GM18858 (cell line): ENCODE data around the gene FNBP1L.
"Not testable (repeated sequence)": the region's sequence is repeated elsewhere in the genome, so short reads cannot be mapped to it uniquely, and the experiment has no call there.

ENCODE experiments used
- ATAC-seq: cut with Tn5 transposase; IDR thresholded peaks from one replicate; pipeline ENCODE4 v1.9.1; 2021; ENCODE audit not compliant: unreplicated experiment

Gene FNBP1L

DNA sequence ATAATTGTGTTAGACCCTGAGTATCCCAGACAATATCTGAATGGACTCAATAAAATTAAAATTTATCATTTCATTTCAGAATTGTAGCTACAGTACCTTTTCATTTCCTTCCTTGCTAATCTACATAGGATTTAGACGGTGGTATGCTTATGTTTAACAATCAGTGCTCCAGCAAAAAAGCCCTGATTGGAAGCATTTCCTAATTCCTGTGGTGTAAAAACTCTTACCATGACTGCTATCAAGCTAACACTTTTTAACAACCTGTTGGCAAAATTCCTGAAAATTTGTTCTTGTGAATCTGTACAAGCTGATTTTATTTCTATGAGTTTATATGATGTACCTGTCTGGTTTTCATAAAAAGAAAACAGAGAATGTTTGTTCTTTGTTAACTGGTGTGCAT, 5.2 kb upstream of the FNBP1L start:
- no peak for ATAC-seq

GRCh38 chr1:93443454-93443853, 4.5 kb upstream of the FNBP1L start:
- ATAC-seq: no peak

DNA sequence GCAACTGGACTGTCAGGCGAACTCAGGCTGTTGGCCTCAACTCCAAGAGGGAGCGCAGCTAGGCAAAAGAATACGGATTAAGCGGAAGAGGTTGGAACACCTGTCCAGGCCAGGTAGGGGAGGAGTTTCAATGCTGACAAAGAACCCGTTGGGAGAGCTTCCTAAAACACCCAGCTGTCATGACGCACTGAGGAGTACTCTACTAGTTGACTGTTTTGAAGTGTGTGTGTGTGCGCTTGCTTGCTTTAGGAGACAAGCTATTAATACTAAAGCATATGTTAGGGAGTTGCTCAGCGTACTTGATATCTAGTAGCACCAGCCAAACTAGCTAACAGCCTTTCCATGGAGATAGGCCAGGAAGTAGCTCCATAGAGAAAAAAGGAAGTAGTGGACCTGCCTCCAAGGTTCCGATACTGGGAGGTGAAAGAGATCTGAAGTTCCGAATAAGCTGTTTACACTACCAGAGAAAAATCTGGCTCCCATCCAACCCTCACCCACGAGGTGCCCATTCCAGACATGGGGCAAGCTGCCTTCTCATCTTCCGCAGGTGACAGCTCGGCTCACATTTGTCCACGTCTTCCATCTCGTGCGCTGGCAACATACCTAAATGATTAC, 974 bp upstream of the FNBP1L start:
- ATAC-seq: no peak

DNA sequence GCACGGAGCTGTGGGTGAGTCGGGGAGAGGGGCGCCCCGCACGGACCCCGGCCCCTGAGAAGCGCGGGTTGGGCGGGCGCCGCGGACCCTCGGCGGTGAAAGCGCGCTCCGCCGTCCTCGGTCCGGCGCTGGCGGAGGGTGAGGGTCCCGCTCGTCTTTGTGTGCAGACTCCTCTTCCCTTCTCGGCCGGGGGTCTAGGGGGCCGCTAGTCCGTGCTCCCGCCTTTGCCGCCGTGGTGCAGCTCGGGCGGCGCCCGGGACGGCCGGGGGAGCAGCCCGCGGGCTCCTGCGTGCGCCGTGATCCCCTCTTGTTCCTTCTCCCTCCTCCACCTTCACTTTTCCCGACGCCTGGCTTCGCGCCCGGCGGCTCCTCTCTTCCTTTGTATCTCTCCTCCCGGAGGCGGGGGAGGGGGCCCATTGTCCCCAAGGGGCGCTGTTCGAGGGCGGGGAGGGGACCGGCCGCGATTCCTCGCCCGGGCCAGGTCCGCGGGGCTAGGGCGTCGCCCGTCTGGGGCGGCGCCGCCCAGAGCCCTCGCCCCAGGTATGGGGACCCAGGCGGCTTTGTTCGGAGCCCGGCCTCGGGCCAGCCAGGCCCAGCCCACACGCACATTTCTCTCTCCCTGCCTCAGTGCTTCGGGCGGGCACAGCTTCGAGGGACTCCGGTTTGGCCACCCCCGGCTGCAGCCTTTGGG, 519 bp downstream of the FNBP1L start:
- ATAC-seq: no peak

- no peak for ATAC-seq
Observed at GRCh38 chr1:93448983-93449804, 1.3 kb downstream of the FNBP1L start.

- ATAC-seq: no peak
Observed at GRCh38 chr1:93450321-93450720, 2.4 kb downstream of the FNBP1L start.

DNA sequence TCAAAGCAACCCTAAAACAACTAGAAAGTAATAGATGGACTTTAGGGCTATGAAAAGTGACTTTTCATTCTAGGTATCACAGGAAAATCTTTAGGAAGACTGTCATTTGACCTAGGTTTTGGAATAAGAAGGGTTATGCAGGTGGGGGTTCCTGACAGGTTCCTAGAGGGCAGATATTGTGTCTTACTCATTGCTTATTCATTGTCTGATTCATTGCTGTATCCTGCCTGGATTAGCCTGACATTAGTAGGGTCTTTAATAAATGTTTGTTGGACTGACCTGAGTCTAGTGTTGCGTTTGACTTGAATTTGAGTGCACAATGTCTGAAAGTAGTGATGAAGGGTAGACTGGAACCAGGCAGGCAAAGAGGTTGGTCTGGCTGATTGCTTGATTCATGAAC, 6.0 kb downstream of the FNBP1L start:
- no peak for ATAC-seq

GRCh38 chr1:93459126-93459525, 11.2 kb downstream of the FNBP1L start:
- no peak for ATAC-seq

- no peak for ATAC-seq
Observed at GRCh38 chr1:93461236-93461635, 13.3 kb downstream of the FNBP1L start.

GRCh38 chr1:93463960-93464359, 16.0 kb downstream of the FNBP1L start:
- no peak for ATAC-seq

DNA sequence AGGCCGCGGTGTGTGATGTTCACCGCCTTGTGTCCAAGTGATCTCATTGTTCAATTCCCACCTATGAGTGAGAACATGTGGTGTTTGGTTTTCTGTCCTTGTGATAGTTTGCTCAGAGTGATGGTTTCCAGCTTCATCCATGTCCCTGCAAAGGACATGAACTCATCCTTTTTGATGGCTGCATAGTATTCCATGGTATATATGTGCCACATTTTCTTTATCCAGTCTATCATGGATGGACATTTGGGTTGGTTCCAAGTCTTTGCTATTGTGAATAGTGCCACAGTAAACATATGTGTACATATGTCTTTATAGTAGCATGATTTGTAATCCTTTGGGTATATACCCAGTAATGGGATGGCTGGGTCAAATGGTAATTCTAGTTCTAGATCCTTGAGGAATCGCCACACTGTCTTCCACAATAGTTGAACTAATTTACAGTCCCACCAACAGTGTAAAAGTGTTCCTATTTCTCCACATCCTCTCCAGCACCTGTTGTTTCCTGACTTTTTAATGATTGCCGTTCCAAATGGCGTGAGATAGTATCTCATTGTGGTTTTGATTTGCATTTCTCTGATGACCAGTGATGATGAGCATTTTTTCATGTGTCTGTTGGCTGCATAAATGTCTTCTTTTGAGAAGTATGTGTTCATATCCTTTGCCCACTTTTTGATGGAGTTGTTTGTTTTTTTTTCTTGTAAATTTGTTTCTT, 17.6 kb downstream of the FNBP1L start:
- ATAC-seq: not testable (repeated sequence)

- ATAC-seq: no peak
Observed at GRCh38 chr1:93467606-93468005, 19.7 kb downstream of the FNBP1L start.

DNA sequence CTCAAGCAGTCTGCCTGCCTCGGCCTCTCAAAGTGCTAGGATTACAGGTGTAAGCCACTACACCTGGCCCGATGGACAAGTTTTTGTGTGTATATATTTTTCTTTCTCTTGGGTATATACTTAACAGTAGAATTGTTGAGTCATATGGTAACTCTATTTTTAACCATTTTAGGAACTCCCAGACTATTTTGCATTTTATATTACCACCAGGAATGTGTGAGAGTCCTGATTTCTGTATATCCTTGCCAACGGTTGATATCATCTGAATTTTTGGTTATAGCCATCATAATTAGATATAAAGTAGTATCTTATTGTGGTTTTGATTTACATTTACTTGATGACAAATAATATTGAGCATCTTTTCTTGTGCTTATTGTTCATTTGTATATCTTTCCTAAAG, 20.7 kb downstream of the FNBP1L start:
- ATAC-seq: no peak

DNA sequence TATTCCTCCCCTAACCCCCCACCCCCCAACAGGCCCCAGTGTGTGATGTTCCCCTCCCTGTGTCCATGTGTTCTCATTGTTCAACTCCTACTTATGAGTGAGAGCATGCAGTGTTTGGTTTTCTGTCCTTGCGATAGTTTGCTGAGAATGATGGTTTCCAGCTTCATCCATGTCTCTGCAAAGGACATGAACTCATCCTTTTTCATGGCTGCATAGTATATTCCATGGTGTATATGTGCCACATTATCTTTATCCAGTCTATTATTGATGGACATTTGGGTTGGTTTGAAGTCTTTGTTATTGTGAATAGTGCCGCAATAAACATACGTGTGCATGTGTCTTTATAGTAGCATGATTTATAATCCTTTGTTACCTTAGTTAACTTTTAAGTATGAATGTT, 21.3 kb downstream of the FNBP1L start:
- ATAC-seq: not testable (repeated sequence)

- no peak for ATAC-seq
Observed at GRCh38 chr1:93471284-93471683, 23.4 kb downstream of the FNBP1L start.

GRCh38 chr1:93471911-93472310, 24.0 kb downstream of the FNBP1L start:
- no peak for ATAC-seq

- no peak for ATAC-seq
Observed at GRCh38 chr1:93474321-93474720, 26.4 kb downstream of the FNBP1L start.

DNA sequence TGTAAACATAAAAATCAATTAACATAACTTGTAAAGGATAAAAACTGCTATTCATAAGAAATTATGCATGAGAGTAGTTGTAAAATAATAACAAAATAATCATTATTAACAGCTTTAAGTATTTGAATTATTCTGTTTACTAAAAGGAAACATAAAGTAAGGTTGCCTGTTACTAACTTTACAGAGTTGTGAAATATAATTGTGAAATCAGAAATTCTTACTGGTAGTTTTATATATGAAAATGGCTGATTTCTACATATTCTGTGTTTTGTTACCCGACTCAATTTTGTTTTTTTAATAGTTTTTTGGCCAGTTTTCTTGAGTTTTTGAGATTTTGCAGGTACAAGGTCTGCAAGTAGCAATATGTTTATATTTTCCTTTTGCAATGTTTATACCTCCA, 27.8 kb downstream of the FNBP1L start:
- no peak for ATAC-seq

- ATAC-seq: not testable (repeated sequence)
Observed at GRCh38 chr1:93479133-93479745, 31.3 kb downstream of the FNBP1L start.

- not testable (repeated sequence) for ATAC-seq
Observed at GRCh38 chr1:93481899-93482298, 34.0 kb downstream of the FNBP1L start.

DNA sequence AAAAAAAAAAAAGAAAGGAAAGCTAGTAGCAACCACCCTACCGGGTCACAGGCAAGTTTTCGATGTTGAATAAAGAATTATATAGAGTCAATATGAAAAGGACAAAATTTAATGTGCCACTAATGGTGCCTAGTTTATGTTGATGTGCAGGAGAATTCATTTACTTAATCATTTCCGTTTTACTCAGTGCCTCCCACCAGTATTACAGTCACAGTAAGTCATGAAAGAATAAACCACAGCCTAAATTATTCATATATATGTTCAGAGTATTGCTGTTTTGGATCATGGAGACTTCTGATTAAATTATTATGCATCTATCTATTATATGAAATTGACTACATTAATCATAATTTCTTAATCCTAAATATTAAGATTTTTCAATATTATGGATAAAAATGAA, 35.3 kb downstream of the FNBP1L start:
- no peak for ATAC-seq
